Hepatocyte (in vitro differentiated cells): ENCODE measurements around the gene THAP4. TPM values are rescaled to one million over a fixed set of nuclear protein-coding genes. Genes with fewer than 3 reads are reported as not detected.

Source experiments
- DNase-seq: peaks from one replicate; pipeline ENCODE4 v3.0.0-alpha.2; 2016; ENCODE audit warnings: low spot score
- H2AFZ ChIP-seq: fragments of 200-600 bp; sonication (generic); 2 replicates; pipeline ENCODE4 v1.6.0; 2016; ENCODE audit warnings: antibody characterized with exemption, mild to moderate bottlenecking
- H3K27ac ChIP-seq: fragments of 200-600 bp; sonication (generic); 2 replicates; pipeline ENCODE4 v1.5.1; 2016; ENCODE audit warnings: mild to moderate bottlenecking
- H3K27me3 ChIP-seq: fragments of 200-600 bp; sonication (generic); 2 replicates; pipeline ENCODE4 v1.6.1; 2016
- H3K36me3 ChIP-seq: fragments of 200-600 bp; sonication (generic); replicated peaks from 2 replicates; pipeline ENCODE4 v1.5.1; 2016; ENCODE audit warnings: low read depth; ENCODE audit not compliant: insufficient read depth
- H3K4me1 ChIP-seq: fragments of 200-600 bp; sonication (generic); 2 replicates; pipeline ENCODE4 v1.5.1; 2016; ENCODE audit warnings: mild to moderate bottlenecking, moderate library complexity; ENCODE audit not compliant: insufficient read depth
- H3K4me2 ChIP-seq: fragments of 200-600 bp; sonication (generic); 2 replicates; pipeline ENCODE4 v1.6.0; 2016
- H3K4me3 ChIP-seq: fragments of 200-600 bp; sonication (generic); 2 replicates; pipeline ENCODE4 v1.5.1; 2016; ENCODE audit warnings: mild to moderate bottlenecking
- H3K79me2 ChIP-seq: fragments of 200-600 bp; sonication (generic); 2 replicates; pipeline ENCODE4 v1.6.0; 2017; ENCODE audit warnings: mild to moderate bottlenecking
- H3K9me2 ChIP-seq: fragments of 200-600 bp; sonication (generic); replicated peaks from 2 replicates; pipeline ENCODE4 v1.6.0; 2017; ENCODE audit warnings: mild to moderate bottlenecking; ENCODE audit not compliant: insufficient read depth
- H3K9me3 ChIP-seq: fragments of 200-600 bp; sonication (generic); 2 replicates; pipeline ENCODE4 v1.5.1; 2016; ENCODE audit warnings: low read depth, mild to moderate bottlenecking
- H4K20me1 ChIP-seq: fragments of 200-600 bp; sonication (generic); 2 replicates; pipeline ENCODE4 v1.6.0; 2016; ENCODE audit warnings: mild to moderate bottlenecking; ENCODE audit not compliant: insufficient read depth, poor library complexity, severe bottlenecking
- EZH2 ChIP-seq: fragments of 200-600 bp; sonication (generic); IDR thresholded peaks from 2 replicates; pipeline ENCODE4 v1.6.1; 2016; ENCODE audit warnings: antibody characterized with exemption, mild to moderate bottlenecking, borderline replicate concordance
- EZH2phosphoT487 ChIP-seq: fragments of 200-600 bp; sonication (generic); IDR thresholded peaks from one replicate; pipeline ENCODE4 v1.6.1; 2018; ENCODE audit warnings: antibody characterized with exemption, mild to moderate bottlenecking, low read depth, moderate library complexity; ENCODE audit not compliant: unreplicated experiment, severe bottlenecking
- WGBS: methylation state at CpG from one replicate; pipeline ENCODE4 v1.1.6; 2016; ENCODE audit warnings: low lambda C conversion rate; ENCODE audit errors: missing lambda C conversion rate; 5-methylcytosine and 5-hydroxymethylcytosine counted together
- polyA plus RNA-seq: library from polyadenylated mRNA; unstranded; fragments of >200 nt; fragmentation: Nextera tagmentation; extraction: Ambion mirVana; gene quantifications from 2 replicates; pipeline ENCODE4 v1.2.1, GENCODE V29; 2016
- total RNA-seq: library from RNA; depleted of rRNA; stranded (reverse); fragments of >200 nt; gene quantifications from 2 replicates; pipeline ENCODE4 v1.2.3, GENCODE V29; 2014
- TF ChIP-seq, protein P1 (sequence below): fragments of 200-600 bp; sonication (generic); IDR thresholded peaks from 2 replicates; pipeline ENCODE4 v1.5.1; 2016; ENCODE audit warnings: antibody characterized with exemption, mild to moderate bottlenecking; ENCODE audit not compliant: poor library complexity

THAP4 gene
- total and polyA plus RNA-seq, 2 experiments from 2014 or later, result 43.2 to 58.1 TPM

DNA sequence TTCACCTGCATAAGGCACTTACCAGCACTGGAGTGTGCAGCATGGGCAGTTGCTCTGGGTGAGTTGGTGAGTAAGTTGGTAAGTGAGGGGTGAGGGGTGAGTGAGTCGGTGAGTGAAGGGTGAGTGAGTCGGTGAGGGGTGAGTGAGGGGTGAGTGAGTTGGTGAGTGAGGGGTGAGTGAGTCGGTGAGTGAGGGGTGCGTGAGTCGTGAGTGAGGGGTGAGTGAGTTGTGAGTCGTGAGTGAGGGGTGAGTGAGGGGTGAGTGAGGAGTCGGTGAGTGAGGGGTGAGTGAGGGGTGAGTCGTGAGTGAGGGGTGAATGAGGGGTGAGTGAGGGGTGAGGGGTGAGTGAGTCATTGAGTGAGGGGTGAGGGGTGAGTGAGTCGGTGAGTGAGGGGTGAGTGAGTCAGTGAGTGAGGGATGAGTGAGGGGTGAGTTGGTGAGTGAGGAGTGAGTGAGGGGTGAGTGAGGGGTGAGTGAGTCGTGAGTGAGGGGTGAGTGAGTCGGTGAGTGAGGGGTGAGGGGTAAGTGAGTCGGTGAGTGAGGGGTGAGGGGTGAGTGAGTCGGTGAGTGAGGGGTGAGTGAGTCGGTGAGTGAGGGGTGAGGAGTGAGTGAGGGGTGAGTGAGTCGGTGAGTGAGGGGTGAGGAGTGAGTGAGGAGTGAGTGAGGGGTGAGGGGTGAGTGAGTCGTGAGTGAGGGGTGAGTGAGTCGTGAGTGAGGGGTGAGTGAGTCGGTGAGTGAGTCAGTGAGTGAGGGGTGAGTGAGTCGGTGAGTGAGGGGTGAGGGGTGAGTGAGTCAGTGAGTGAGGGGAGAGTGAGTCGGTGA, 17.1 kb downstream of the THAP4 start:
- no peaks in the 10 kb centered on the region for H3K9me2 ChIP-seq
- no peaks in the 10 kb centered on the region for H3K36me3 ChIP-seq
- TF ChIP-seq, protein P1, sequence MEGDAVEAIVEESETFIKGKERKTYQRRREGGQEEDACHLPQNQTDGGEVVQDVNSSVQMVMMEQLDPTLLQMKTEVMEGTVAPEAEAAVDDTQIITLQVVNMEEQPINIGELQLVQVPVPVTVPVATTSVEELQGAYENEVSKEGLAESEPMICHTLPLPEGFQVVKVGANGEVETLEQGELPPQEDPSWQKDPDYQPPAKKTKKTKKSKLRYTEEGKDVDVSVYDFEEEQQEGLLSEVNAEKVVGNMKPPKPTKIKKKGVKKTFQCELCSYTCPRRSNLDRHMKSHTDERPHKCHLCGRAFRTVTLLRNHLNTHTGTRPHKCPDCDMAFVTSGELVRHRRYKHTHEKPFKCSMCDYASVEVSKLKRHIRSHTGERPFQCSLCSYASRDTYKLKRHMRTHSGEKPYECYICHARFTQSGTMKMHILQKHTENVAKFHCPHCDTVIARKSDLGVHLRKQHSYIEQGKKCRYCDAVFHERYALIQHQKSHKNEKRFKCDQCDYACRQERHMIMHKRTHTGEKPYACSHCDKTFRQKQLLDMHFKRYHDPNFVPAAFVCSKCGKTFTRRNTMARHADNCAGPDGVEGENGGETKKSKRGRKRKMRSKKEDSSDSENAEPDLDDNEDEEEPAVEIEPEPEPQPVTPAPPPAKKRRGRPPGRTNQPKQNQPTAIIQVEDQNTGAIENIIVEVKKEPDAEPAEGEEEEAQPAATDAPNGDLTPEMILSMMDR, result no peak
- TF ChIP-seq EZH2phosphoT487 (no peak), EZH2 (no peak)
- no peaks in the 10 kb centered on the region for H3K9me3 ChIP-seq
- no peak overlapping the region for H3K4me3 ChIP-seq
- H3K4me2 ChIP-seq, result no peak overlapping the region
- H4K20me1 ChIP-seq, result no peaks in the 10 kb centered on the region
- DNase-seq, result no peak
- H3K27ac ChIP-seq, result no peak overlapping the region
- H2AFZ ChIP-seq, result no peak overlapping the region
- peaks cover 5% of the 10 kb centered on the region for H3K4me1 ChIP-seq
- no peaks in the 10 kb centered on the region for H3K27me3 ChIP-seq
- H3K79me2 ChIP-seq, result peaks cover 77% of the 10 kb centered on the region
- 100% methylated on average over 3 of the region's 20 CpGs for WGBS

DNA sequence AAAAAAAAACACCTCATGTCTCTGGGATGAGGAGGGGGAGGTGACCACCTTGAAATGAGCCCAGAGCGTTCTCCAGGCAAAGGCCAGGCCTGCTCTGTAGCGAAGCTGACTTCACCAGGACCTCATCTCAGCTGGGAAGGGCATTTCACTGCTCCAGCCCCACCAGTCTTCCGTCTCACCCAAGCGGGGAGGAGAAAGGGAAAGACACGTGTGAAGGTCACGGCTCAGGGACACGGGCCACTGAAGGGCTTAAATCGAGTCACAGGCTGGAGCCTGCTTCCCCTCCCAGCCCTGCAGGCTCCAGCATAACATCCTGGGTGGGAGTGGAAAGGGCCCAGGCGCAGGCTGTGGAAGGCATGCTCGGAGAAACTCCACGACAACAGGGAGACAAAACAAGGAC, 18.1 kb downstream of the THAP4 start:
- Histone ChIP-seq H3K9me3 (no peaks in the 10 kb centered on the region), H3K27ac (no peak overlapping the region), H3K79me2 (peaks cover 75% of the 10 kb centered on the region), H3K9me2 (no peaks in the 10 kb centered on the region), H3K4me1 (peaks cover 5% of the 10 kb centered on the region), H3K27me3 (no peaks in the 10 kb centered on the region), H2AFZ (no peak overlapping the region), H3K4me2 (no peak overlapping the region), H3K4me3 (no peak overlapping the region), H4K20me1 (no peaks in the 10 kb centered on the region), H3K36me3 (no peaks in the 10 kb centered on the region)
- TF ChIP-seq, protein P1, result no peak
- TF ChIP-seq EZH2phosphoT487, result no peak
- TF ChIP-seq EZH2, result no peak
- WGBS, result 95% methylated on average over 11 of the region's 11 CpGs
- DNase-seq, result no peak

DNA sequence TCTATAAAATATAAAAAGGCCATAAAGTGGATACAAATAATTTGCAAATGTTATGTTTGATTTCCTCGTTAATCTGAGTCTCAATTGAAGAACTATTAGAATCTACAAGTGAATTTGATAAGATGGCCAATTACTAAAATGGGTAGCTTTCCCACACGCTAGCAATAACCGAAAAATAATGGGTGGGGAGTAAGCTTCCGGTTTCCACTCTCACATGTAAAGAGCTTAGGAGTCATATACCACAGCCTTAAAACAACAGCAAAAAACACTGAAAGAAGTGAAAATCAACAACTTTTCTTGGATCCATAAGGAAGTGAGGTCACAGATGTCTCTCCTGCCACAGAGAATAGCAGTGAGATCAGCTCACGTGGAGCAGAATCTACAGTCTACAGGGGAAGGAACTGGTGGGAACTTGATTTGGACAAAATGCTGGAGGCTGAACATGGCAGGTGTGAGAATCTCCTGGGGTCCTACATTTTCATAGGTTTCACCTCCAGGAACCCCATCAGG, 18.6 kb downstream of the THAP4 start:
- no peak for DNase-seq
- H3K4me1 ChIP-seq, result peaks cover 9% of the 10 kb centered on the region
- H3K9me2 ChIP-seq, result no peaks in the 10 kb centered on the region
- peaks cover 75% of the 10 kb centered on the region for H3K79me2 ChIP-seq
- H3K9me3 ChIP-seq, result no peaks in the 10 kb centered on the region
- no peak overlapping the region for H3K27ac ChIP-seq
- TF ChIP-seq EZH2, result no peak
- TF ChIP-seq, protein P1, result no peak
- no peak for TF ChIP-seq EZH2phosphoT487
- WGBS, result 96% methylated on average over 5 of the region's 5 CpGs
- no peaks in the 10 kb centered on the region for H3K36me3 ChIP-seq
- H4K20me1 ChIP-seq, result no peaks in the 10 kb centered on the region
- no peak overlapping the region for H3K4me2 ChIP-seq
- no peak overlapping the region for H3K4me3 ChIP-seq
- H2AFZ ChIP-seq, result no peak overlapping the region
- no peaks in the 10 kb centered on the region for H3K27me3 ChIP-seq
